A549 (cell line): ENCODE measurements around the gene QRICH2. TPM values are rescaled to one million over a fixed set of nuclear protein-coding genes. Genes with fewer than 3 reads are reported as not detected.

Source experiments
- ATAC-seq, 2 experiments: fragments of 200-7000 bp in 1 of 2; fragments of >200 bp in 1 of 2; cut with Nextera tagmentation in 1 of 2; cut with Tn5 transposase in 1 of 2; 3 replicates each; pipeline versions ENCODE4 v1.8.0 to v1.9.1; 2018 to 2020; ENCODE audit warnings: mild to moderate bottlenecking in 1 of 2, moderate library complexity in 1 of 2
- CTCF ChIA-PET: fragments of 300-600 bp; sonication (Branson Sonifier 250); formaldehyde crosslinking; extraction: SDS; loops from one replicate; lab custom pipeline; 2021; ENCODE audit warnings: antibody characterized with exemption, inconsistent platforms; lab: Yijun Ruan, JAX
- POLR2A ChIA-PET: fragments of 350-600 bp; formaldehyde crosslinking; extraction: SDS; loops from one replicate; lab custom pipeline; 2021; ENCODE audit warnings: antibody characterized with exemption, inconsistent platforms; lab: Yijun Ruan, JAX
- DNase-seq, 2 experiments: peaks; one replicate each; pipeline versions ENCODE4 v3.0.0 to v3.0.0-alpha.2; 2011 to 2016; ENCODE audit warnings: low read depth in 1 of 2, low spot score in 1 of 2
- FAIRE-seq: peaks from 2 replicates; lab custom pipeline; 2011; peaks lifted over from hg19 to GRCh38; lab: Jason Lieb, UNC
- H3K27ac ChIP-seq, 2 experiments: fragments of >200 bp; sonication (Bioruptor Twin); formaldehyde crosslinking; 3 replicates each; pipeline ENCODE4 v1.5.1; 2016 to 2017
- H3K4me1 ChIP-seq: fragments of >200 bp; sonication (Bioruptor Twin); formaldehyde crosslinking; 3 replicates; pipeline ENCODE4 v1.6.1; 2016
- H3K4me2 ChIP-seq: fragments of >200 bp; sonication (Bioruptor Twin); formaldehyde crosslinking; 3 replicates; pipeline ENCODE4 v1.6.1; 2016
- H3K4me3 ChIP-seq: fragments of >200 bp; sonication (Bioruptor Twin); formaldehyde crosslinking; 3 replicates; pipeline ENCODE4 v1.5.1; 2016
- H3K9me3 ChIP-seq: fragments of >200 bp; sonication (Bioruptor Twin); formaldehyde crosslinking; 3 replicates; pipeline ENCODE4 v1.6.1; 2016
- CBX8 ChIP-seq: fragments of 200-600 bp; sonication (generic); IDR thresholded peaks from 2 replicates; pipeline ENCODE4 v1.6.1; 2016
- CEBPB ChIP-seq, 2 experiments: fragments of >200 bp in 1 of 2; sonication (Bioruptor Twin) in 1 of 2; formaldehyde crosslinking in 1 of 2; IDR thresholded peaks; 2 replicates each; pipeline ENCODE4 v1.6.1; 2012 to 2016
- CHD4 ChIP-seq: fragments of 200-600 bp; sonication (generic); IDR thresholded peaks from 2 replicates; pipeline ENCODE4 v1.6.1; 2016; ENCODE audit warnings: antibody characterized with exemption, mild to moderate bottlenecking, borderline replicate concordance
- GATA3 ChIP-seq: IDR thresholded peaks from 2 replicates; pipeline ENCODE4 v1.6.1; 2012; ENCODE audit warnings: borderline replicate concordance
- HES2 ChIP-seq: fragments of >200 bp; sonication (Bioruptor Twin); formaldehyde crosslinking; IDR thresholded peaks from 2 replicates; pipeline ENCODE4 v1.6.1; 2016
- HMGXB4 ChIP-seq: fragments of 250-450 bp; sonication (Bioruptor Pico); IDR thresholded peaks from 2 replicates; pipeline ENCODE4 v1.5.0; 2021; ENCODE audit warnings: mild to moderate bottlenecking, moderate library complexity, borderline replicate concordance
- JUN ChIP-seq, 2 experiments: fragments of >200 bp; sonication (Bioruptor Twin); formaldehyde crosslinking; IDR thresholded peaks; 2 replicates in 1 of 2; 3 replicates in 1 of 2; pipeline ENCODE4 v1.6.1; 2016 to 2017
- MAFK ChIP-seq: fragments of 450-650 bp; IDR thresholded peaks from 2 replicates; pipeline ENCODE4 v1.6.1; 2014; ENCODE audit not compliant: partially characterized antibody
- MAZ ChIP-seq: fragments of 150-350 bp; IDR thresholded peaks from 2 replicates; pipeline ENCODE4 v1.6.1; 2014; ENCODE audit warnings: antibody characterized with exemption, low read depth, low read length, borderline replicate concordance
- MYC ChIP-seq: IDR thresholded peaks from 2 replicates; pipeline ENCODE4 v1.6.1; 2012; ENCODE audit warnings: mild to moderate bottlenecking, inconsistent platforms, low read length, improper control_type of control experiment, borderline replicate concordance
- PBX3 ChIP-seq: IDR thresholded peaks from 2 replicates; pipeline ENCODE4 v1.6.1; 2012
- RCOR1 ChIP-seq: fragments of 150-350 bp; IDR thresholded peaks from 2 replicates; pipeline ENCODE4 v1.6.1; 2014; ENCODE audit warnings: antibody characterized with exemption, low read length, low read depth
- RNF2 ChIP-seq: fragments of 200-600 bp; sonication (generic); IDR thresholded peaks from 2 replicates; pipeline ENCODE4 v1.6.1; 2016; ENCODE audit warnings: low read depth, mild to moderate bottlenecking, antibody characterized with exemption, moderate library complexity, borderline replicate concordance
- TP53 ChIP-seq: fragments of 250-450 bp; sonication (Bioruptor Pico); IDR thresholded peaks from 2 replicates; pipeline ENCODE4 v1.5.0; 2021; ENCODE audit warnings: mild to moderate bottlenecking, moderate library complexity
- WGBS: methylation state at CpG from one replicate; pipeline ENCODE4 v1.1.6; 2017; ENCODE audit errors: missing lambda C conversion rate; 5-methylcytosine and 5-hydroxymethylcytosine counted together
- polyA plus RNA-seq, 4 experiments: library from polyadenylated mRNA; depleted of rRNA in 3 of 4; stranded (reverse); fragments of >200 nt; fragmentation: RNase III in 1 of 4; extraction: RNeasy Plus Mini Kit Qiagen cat#74134 plus additional on column Dnase treatment in 1 of 4; gene quantifications; 2 replicates in 3 of 4; 3 replicates in 1 of 4; pipeline ENCODE4 v1.2.3, GENCODE V29; 2011 to 2017

QRICH2 gene
- polyA plus RNA-seq, 2 of the 4 experiments (the other 2 are of a cell fraction) = 0.57 to 0.88 TPM

- POLR2A ChIA-PET = interaction anchor here (1.1 to 1.6 kb wide), 3 partner anchors 13 to 26 kb away, joined by 4 to 6 read pairs (median 5); partner anchors contain the start of gene RNF157
- Histone ChIP-seq H3K4me1 (peaks cover 25% of the 10 kb centered on the region), H3K27ac (peak overlapping the region; percentile 89 to 92; a peak in 3 of 6 replicates), H3K4me2 (peak overlapping the region; percentile 93), H3K9me3 (no peaks in the 10 kb centered on the region), H3K4me3 (no peak overlapping the region)
- FAIRE-seq = no peak
- no peak for ATAC-seq
- WGBS = 94% methylated on average over 4 of the region's 4 CpGs
- TF ChIP-seq CBX8 (no peak), CEBPB (IDR thresholded peaks at IDR 0.05) (no peak), TP53 (no peak), PBX3 (no peak), MAZ (no peak), HES2 (no peak), CHD4 (no peak), JUN (IDR thresholded peaks at IDR 0.05) (no peak), MYC (no peak), RCOR1 (no peak), MAFK (no peak), HMGXB4 (no peak), RNF2 (no peak)
- CTCF ChIA-PET = interaction anchor here (0.6 to 19.6 kb wide), 16 partner anchors 8 to 357 kb away, joined by 3 to 755 read pairs (median 4); partner anchors contain the start of gene EXOC7
- DNase-seq = no peak
These were observed 41.0 kb downstream of the QRICH2 start for GRCh38 chr17:76267051-76267576.

- peaks cover 25% of the 10 kb centered on the region for H3K4me1 ChIP-seq
- FAIRE-seq = no peak
These were observed 41.7 kb downstream of the QRICH2 start for GRCh38 chr17:76266244-76266938.

More at GRCh38 chr17:76266244-76266938, 41.7 kb downstream of the QRICH2 start:
- WGBS = 9% methylated on average over 10 of the region's 12 CpGs
- POLR2A ChIA-PET = interaction anchor here (1.4 to 1.6 kb wide), 2 partner anchors 14 kb away, joined by 5 to 6 read pairs; no protein-coding TSS in a partner anchor
- Histone ChIP-seq H3K4me3 (peak overlapping the region; percentile 99), H3K4me2 (peak overlapping the region; percentile 93), H3K27ac (peak overlapping the region; percentile 89 to 92), H3K9me3 (no peaks in the 10 kb centered on the region)
- DNase-seq (peak in 1 of 2 experiments; percentile 52), ATAC-seq (peak in 1 of 2 experiments; percentile 1; a peak in 1 of 6 replicates)
- TF ChIP-seq CHD4 (no peak), GATA3 (peak; percentile 51; the same call in 1 of the 2 replicates), PBX3 (no peak)
- CTCF ChIA-PET = interaction anchor here (0.5 to 19.6 kb wide), 14 partner anchors 9 to 328 kb away, joined by 3 to 755 read pairs (median 4); partner anchors contain the start of gene EXOC7
